CD4-positive, CD25-positive, alpha-beta regulatory T cell (primary cell): ENCODE measurements around the gene GADD45GIP1. TPM values are rescaled to one million over a fixed set of nuclear protein-coding genes. Genes with fewer than 3 reads are reported as not detected.
A peak's percentile ranks its signal among the peaks of the same experiment; 100 is the strongest.
"Not testable (repeated sequence)": the region's sequence is repeated elsewhere in the genome, so short reads cannot be mapped to it uniquely, and the experiment has no call there.

ENCODE experiments used
- ATAC-seq, 2 donors: fragments of 150-1000 bp; cut with Tn5 transposase; one replicate each; pipeline ENCODE4 v1.10.0; 2021; ENCODE audit warnings: low read depth in 2 of 2, moderate number of reproducible peaks in 2 of 2, moderate library complexity in 1 of 2
- DNase-seq, 3 donors: peaks; one replicate each; pipeline versions ENCODE4 v3.0.0 to v3.0.0-alpha.2; 2012 to 2022; ENCODE audit warnings: mixed read lengths in 1 of 3
- H3K27ac ChIP-seq: one replicate; pipeline ENCODE4 v1.7.0; 2013; ENCODE audit warnings: mild to moderate bottlenecking, low read length; ENCODE audit not compliant: insufficient read depth, poor library complexity, severe bottlenecking
- H3K27me3 ChIP-seq: one replicate; pipeline ENCODE4 v1.7.0; 2013; ENCODE audit warnings: low read length; ENCODE audit not compliant: control insufficient read depth, insufficient read depth
- H3K36me3 ChIP-seq: one replicate; pipeline ENCODE4 v1.7.0; 2013; ENCODE audit warnings: mild to moderate bottlenecking, low read length, moderate library complexity; ENCODE audit not compliant: control insufficient read depth, insufficient read depth
- H3K4me1 ChIP-seq: 2 replicates; pipeline ENCODE4 v1.7.0; 2013; ENCODE audit warnings: mild to moderate bottlenecking, low read length; ENCODE audit not compliant: insufficient read depth, control insufficient read depth, poor library complexity, severe bottlenecking
- H3K4me3 ChIP-seq: one replicate; pipeline ENCODE4 v1.7.0; 2013; ENCODE audit warnings: low read depth, mild to moderate bottlenecking, low read length, moderate library complexity
- H3K9me3 ChIP-seq, 2 experiments: 1 replicate in 1 of 2; 2 replicates in 1 of 2; pipeline ENCODE4 v1.7.0; 2013; ENCODE audit warnings: low read length in 2 of 2, mild to moderate bottlenecking in 1 of 2, moderate library complexity in 1 of 2; ENCODE audit not compliant: control insufficient read depth in 2 of 2
- H3K27ac Mint-ChIP-seq, 3 donors: one replicate each; pipeline ENCODE4 v1.8.0; 2020 to 2022; ENCODE audit warnings: mild to moderate bottlenecking in 3 of 3, mixed read lengths in 3 of 3, moderate library complexity in 2 of 3
- H3K27me3 Mint-ChIP-seq: one replicate; pipeline ENCODE4 v1.8.0; 2022; ENCODE audit warnings: mild to moderate bottlenecking, mixed read lengths
- H3K36me3 Mint-ChIP-seq: one replicate; pipeline ENCODE4 v1.8.0; 2020; ENCODE audit warnings: mixed read lengths
- H3K4me1 Mint-ChIP-seq, 4 donors: one replicate each; pipeline ENCODE4 v1.8.0; 2020 to 2022; ENCODE audit warnings: mixed read lengths in 4 of 4, mild to moderate bottlenecking in 1 of 4
- H3K4me3 Mint-ChIP-seq, 4 donors: one replicate each; pipeline ENCODE4 v1.8.0; 2020 to 2022; ENCODE audit warnings: mild to moderate bottlenecking in 4 of 4, mixed read lengths in 4 of 4, moderate library complexity in 3 of 4
- H3K9me3 Mint-ChIP-seq, 7 donors: one replicate each; pipeline ENCODE4 v1.8.0; 2020 to 2022; ENCODE audit warnings: mixed read lengths in 7 of 7, mild to moderate bottlenecking in 3 of 7, moderate library complexity in 2 of 7
- polyA plus RNA-seq, 4 donors: library from polyadenylated mRNA; unstranded; fragments of 300-500 nt; fragmentation: Illumina TruSeq; gene quantifications; one replicate each; pipeline ENCODE4 v1.2.3, GENCODE V29; 2021
- total RNA-seq: library from RNA; stranded (reverse); gene quantifications from one replicate; pipeline ENCODE4 v1.2.3, GENCODE V29; 2022

The GADD45GIP1 gene
- total and polyA plus RNA-seq, 5 donors from 2014 or later = 7.4 to 71.9 (median 65.3) TPM

GRCh38 chr19:12918253-12918652 lies 38.8 kb downstream of the GADD45GIP1 start:
- H3K4me3 ChIP-seq = no peak overlapping the region
- H3K27ac ChIP-seq = no peak overlapping the region
- peaks cover 4 to 38% (median 16%) of the 10 kb centered on the region in 4 donors for H3K4me1 Mint-ChIP-seq
- DNase-seq (no peak), ATAC-seq (no peak)
- no peaks in the 10 kb centered on the region for H3K9me3 ChIP-seq
- H3K27me3 ChIP-seq = no peaks in the 10 kb centered on the region
- peaks cover 4% of the 10 kb centered on the region for H3K27me3 Mint-ChIP-seq
- peak overlapping the region; percentile 12 to 86 (median 86) for H3K27ac Mint-ChIP-seq
- H3K36me3 Mint-ChIP-seq = peaks cover 6% of the 10 kb centered on the region
- peaks cover 24% of the 10 kb centered on the region for H3K4me1 ChIP-seq
- H3K9me3 Mint-ChIP-seq = no peaks in the 10 kb centered on the region
- H3K36me3 ChIP-seq = peaks cover 10% of the 10 kb centered on the region
- peak overlapping the region in 1 of 4 donors; percentile 85 for H3K4me3 Mint-ChIP-seq

- not testable (repeated sequence) for H3K27me3 Mint-ChIP-seq, H3K36me3 Mint-ChIP-seq, H3K27me3 ChIP-seq, H3K9me3 ChIP-seq, H3K27ac ChIP-seq, DNase-seq, H3K9me3 Mint-ChIP-seq, H3K4me3 Mint-ChIP-seq, H3K4me3 ChIP-seq, ATAC-seq, H3K36me3 ChIP-seq
- peaks cover 4 to 35% (median 14%) of the 10 kb centered on the region in 4 donors for H3K4me1 Mint-ChIP-seq
- peaks cover 24% of the 10 kb centered on the region for H3K4me1 ChIP-seq
- H3K27ac Mint-ChIP-seq = peak overlapping the region in 1 of 3 donors; percentile 79
Measured at GRCh38 chr19:12915860-12916259, 41.2 kb downstream of the GADD45GIP1 start.

GRCh38 chr19:12913851-12914690 lies 43.0 kb downstream of the GADD45GIP1 start:
- Histone ChIP-seq H3K36me3 (no peaks in the 10 kb centered on the region), H3K4me3 (peak overlapping the region; percentile 47), H3K9me3 (no peaks in the 10 kb centered on the region), H3K27me3 (no peaks in the 10 kb centered on the region), H3K27ac (no peak overlapping the region), H3K4me1 (peaks cover 19% of the 10 kb centered on the region)
- Mint-ChIP-seq H3K9me3 (no peaks in the 10 kb centered on the region), H3K36me3 (no peaks in the 10 kb centered on the region), H3K27me3 (peaks cover under 1% of the 10 kb centered on the region), H3K4me1 (peaks cover 4 to 27% (median 8%) of the 10 kb centered on the region in 4 donors), H3K4me3 (peak overlapping the region in 2 of 4 donors; percentile 57 to 61), H3K27ac (peak overlapping the region; percentile 75 to 86 (median 85))
- peak in 2 of 3 donors; percentile 54 to 81 for DNase-seq
- ATAC-seq = peak; percentile 71 to 83

GRCh38 chr19:12913011-12913561 lies 43.9 kb downstream of the GADD45GIP1 start:
- no peaks in the 10 kb centered on the region for H3K9me3 Mint-ChIP-seq
- peak overlapping the region in 2 of 3 donors; percentile 14 to 75 for H3K27ac Mint-ChIP-seq
- H3K27ac ChIP-seq = no peak overlapping the region

GRCh38 chr19:12912571-12912970 lies 44.5 kb downstream of the GADD45GIP1 start:
- Histone ChIP-seq H3K4me3 (no peak overlapping the region), H3K36me3 (no peaks in the 10 kb centered on the region), H3K4me1 (peaks cover 14% of the 10 kb centered on the region), H3K9me3 (no peaks in the 10 kb centered on the region), H3K27ac (no peak overlapping the region), H3K27me3 (no peaks in the 10 kb centered on the region)
- no peaks in the 10 kb centered on the region for H3K36me3 Mint-ChIP-seq
- peaks cover 4 to 23% (median 7%) of the 10 kb centered on the region in 4 donors for H3K4me1 Mint-ChIP-seq
- H3K4me3 Mint-ChIP-seq = peak overlapping the region in 1 of 4 donors; percentile 22
- ATAC-seq = no peak
- DNase-seq = no peak
- H3K9me3 Mint-ChIP-seq = no peaks in the 10 kb centered on the region
- H3K27ac Mint-ChIP-seq = peak overlapping the region in 1 of 3 donors; percentile 14
- no peaks in the 10 kb centered on the region for H3K27me3 Mint-ChIP-seq

More at GRCh38 chr19:12913011-12913561, 43.9 kb downstream of the GADD45GIP1 start:
- H3K36me3 Mint-ChIP-seq = no peaks in the 10 kb centered on the region
- no peak for DNase-seq
- H3K4me1 Mint-ChIP-seq = peaks cover 4 to 23% (median 7%) of the 10 kb centered on the region in 4 donors
- H3K27me3 ChIP-seq = no peaks in the 10 kb centered on the region
- H3K4me1 ChIP-seq = peaks cover 14% of the 10 kb centered on the region
- no peaks in the 10 kb centered on the region for H3K9me3 ChIP-seq
- no peak overlapping the region for H3K4me3 ChIP-seq
- H3K36me3 ChIP-seq = no peaks in the 10 kb centered on the region
- no peak for ATAC-seq
- no peak overlapping the region for H3K4me3 Mint-ChIP-seq
- H3K27me3 Mint-ChIP-seq = no peaks in the 10 kb centered on the region

GRCh38 chr19:12907166-12907565 lies 49.9 kb downstream of the GADD45GIP1 start:
- Mint-ChIP-seq H3K36me3 (no peaks in the 10 kb centered on the region), H3K9me3 (no peaks in the 10 kb centered on the region), H3K27ac (no peak overlapping the region), H3K4me1 (peaks cover 0 to 4% (median 2%) of the 10 kb centered on the region in 4 donors), H3K27me3 (no peaks in the 10 kb centered on the region), H3K4me3 (no peak overlapping the region)
- ATAC-seq (no peak), DNase-seq (no peak)
- Histone ChIP-seq H3K4me3 (no peak overlapping the region), H3K36me3 (no peaks in the 10 kb centered on the region), H3K9me3 (no peaks in the 10 kb centered on the region), H3K27ac (no peak overlapping the region), H3K27me3 (no peaks in the 10 kb centered on the region), H3K4me1 (no peaks in the 10 kb centered on the region)
